Dermis blood vessel endothelial cell (primary cell): Measurements from ENCODE around the gene H2AZ2. TPM values are rescaled to one million over a fixed set of nuclear protein-coding genes. Genes with fewer than 3 reads are reported as not detected.
"Not testable (repeated sequence)": the region's sequence is repeated elsewhere in the genome, so short reads cannot be mapped to it uniquely, and the experiment has no call there.

Source experiments
- DNase-seq: peaks from one replicate; pipeline ENCODE4 v3.0.0; 2010
- total RNA-seq: library from RNA; depleted of rRNA; stranded (reverse); fragments of >200 nt; gene quantifications from 2 replicates; pipeline ENCODE4 v1.2.3, GENCODE V29; 2014

The H2AZ2 gene
- total RNA-seq, 1 donor from 2014 or later = 158 TPM

GRCh38 chr7:44870336-44870735 lies 22.4 kb upstream of the H2AZ2 start:
- DNase-seq = not testable (repeated sequence)

GRCh38 chr7:44867073-44867995 lies 19.4 kb upstream of the H2AZ2 start:
- DNase-seq = peak; percentile 80

GRCh38 chr7:44861949-44862348 lies 14.1 kb upstream of the H2AZ2 start:
- DNase-seq = not testable (repeated sequence)

GRCh38 chr7:44858161-44858560 lies 10.3 kb upstream of the H2AZ2 start:
- DNase-seq = no peak

GRCh38 chr7:44854644-44855364 lies 6.9 kb upstream of the H2AZ2 start:
- no peak for DNase-seq

GRCh38 chr7:44853391-44853790 lies 5.5 kb upstream of the H2AZ2 start:
- no peak for DNase-seq

GRCh38 chr7:44852590-44852989 lies 4.7 kb upstream of the H2AZ2 start:
- no peak for DNase-seq

- no peak for DNase-seq
Observed at GRCh38 chr7:44849885-44850544, 2.1 kb upstream of the H2AZ2 start.

GRCh38 chr7:44849259-44849884 lies 1.5 kb upstream of the H2AZ2 start:
- DNase-seq = no peak

- peak; percentile 93 for DNase-seq
Observed at GRCh38 chr7:44847509-44847919, 373 bp downstream of the H2AZ2 start.

GRCh38 chr7:44846816-44847508 lies 925 bp downstream of the H2AZ2 start:
- DNase-seq = peak; percentile 17

GRCh38 chr7:44846390-44846789 lies 1.5 kb downstream of the H2AZ2 start:
- DNase-seq = not testable (repeated sequence)

GRCh38 chr7:44845451-44845850 lies 2.4 kb downstream of the H2AZ2 start:
- no peak for DNase-seq

- not testable (repeated sequence) for DNase-seq
Observed at GRCh38 chr7:44843440-44843839, 4.4 kb downstream of the H2AZ2 start.

GRCh38 chr7:44842675-44843074 lies 5.2 kb downstream of the H2AZ2 start:
- DNase-seq = not testable (repeated sequence)

GRCh38 chr7:44838751-44839150 lies 9.1 kb downstream of the H2AZ2 start:
- DNase-seq = no peak

GRCh38 chr7:44827567-44827966 lies 20.3 kb downstream of the H2AZ2 start:
- DNase-seq = no peak

- no peak for DNase-seq
Observed at GRCh38 chr7:44824894-44825526, 22.9 kb downstream of the H2AZ2 start.

GRCh38 chr7:44823255-44823781 lies 24.6 kb downstream of the H2AZ2 start:
- DNase-seq = no peak

GRCh38 chr7:44819292-44819691 lies 28.6 kb downstream of the H2AZ2 start:
- no peak for DNase-seq

- DNase-seq = no peak
Observed at GRCh38 chr7:44814919-44815318, 33.0 kb downstream of the H2AZ2 start.
